CD4-positive, alpha-beta T cell treated with Interleukin-1 beta for 1 hour (primary cell): ENCODE results near the gene SLC25A19.
A peak's percentile ranks its signal among the peaks of the same experiment; 100 is the strongest.

Experiments
- DNase-seq, 2 donors: peaks; one replicate each; pipeline ENCODE4 v3.0.0-alpha.2; 2020 to 2022

SLC25A19 gene

GRCh38 chr17:75241143-75241430 lies 48.1 kb downstream of the SLC25A19 start:
- DNase-seq = no peak

- peak in 1 of 2 donors; percentile 19 for DNase-seq
Measured at GRCh38 chr17:75240394-75241142, 48.7 kb downstream of the SLC25A19 start.

- no peak for DNase-seq
Measured at GRCh38 chr17:75239778-75240393, 49.3 kb downstream of the SLC25A19 start.

GRCh38 chr17:75239214-75239613 lies 50.0 kb downstream of the SLC25A19 start:
- no peak for DNase-seq

- peak; percentile 67 to 71 for DNase-seq
Measured at GRCh38 chr17:75238684-75239191, 50.5 kb downstream of the SLC25A19 start.

- no peak for DNase-seq
Measured at GRCh38 chr17:75238020-75238580, 51.1 kb downstream of the SLC25A19 start.

GRCh38 chr17:75237100-75238014 lies 51.9 kb downstream of the SLC25A19 start:
- DNase-seq = no peak

GRCh38 chr17:75232786-75233185 lies 56.4 kb downstream of the SLC25A19 start:
- DNase-seq = no peak

GRCh38 chr17:75231741-75232464 lies 57.3 kb downstream of the SLC25A19 start:
- DNase-seq = no peak

- DNase-seq = no peak
Measured at GRCh38 chr17:75231071-75231470, 58.2 kb downstream of the SLC25A19 start.

- peak in 1 of 2 donors; percentile 17 for DNase-seq
Measured at GRCh38 chr17:75228847-75229246, 60.4 kb downstream of the SLC25A19 start.

GRCh38 chr17:75228305-75228704 lies 60.9 kb downstream of the SLC25A19 start:
- peak in 1 of 2 donors; percentile 18 for DNase-seq

GRCh38 chr17:75227729-75228128 lies 61.5 kb downstream of the SLC25A19 start:
- DNase-seq = no peak

- no peak for DNase-seq
Measured at GRCh38 chr17:75225016-75225415, 64.2 kb downstream of the SLC25A19 start.
